ENCODE measurements around the gene EDEM1.

Gene EDEM1

GRCh38 chr3:5262507-5262906 is 75.0 kb downstream of the EDEM1 start:
- Histone ChIP-seq H2BK5ac (ENCODE audit: low read depth, low read length, poor library complexity) (no peak overlapping the region), H3K4ac (ENCODE audit: low read depth, low read length) (no peak overlapping the region), H2BK12ac (ENCODE audit: low read length) (no peak overlapping the region), H3K9ac (ENCODE audit: low read length) (no peak overlapping the region), H4K8ac (ENCODE audit: low read depth, low read length) (no peak overlapping the region), H4K12ac (ENCODE audit: low read depth, low read length) (no peak overlapping the region), H3K23ac (ENCODE audit: low read length) (no peak overlapping the region), H2AFZ (ENCODE audit: insufficient read depth, low read length, poor library complexity) (no peak overlapping the region), H2BK120ac (ENCODE audit: insufficient read depth, low read length, poor library complexity) (no peak overlapping the region), H3K9me3 (ENCODE audit: insufficient read depth, low read depth, low read length) (no peaks in the 10 kb centered on the region), H3K18ac (ENCODE audit: low read length) (no peak overlapping the region), H3K27ac (ENCODE audit: low read depth, low read length) (no peak overlapping the region), H3K36me3 (ENCODE audit: control insufficient read depth in 1 of 2, insufficient read depth in 2 of 2, low read length in 2 of 2) (no peaks in the 10 kb centered on the region), H3K79me1 (ENCODE audit: low read length) (no peaks in the 10 kb centered on the region), H3K14ac (ENCODE audit: low read length) (no peak overlapping the region), H2AK5ac (ENCODE audit: low read length) (no peak overlapping the region), H3K4me2 (ENCODE audit: low read length) (no peak overlapping the region), H3K79me2 (ENCODE audit: control insufficient read depth, insufficient read depth, low read length, poor library complexity) (no peaks in the 10 kb centered on the region), H4K91ac (ENCODE audit: low read depth, low read length) (no peak overlapping the region), H3K4me3 (ENCODE audit: low read depth, low read length) (no peak overlapping the region), H3K27me3 (ENCODE audit: insufficient read depth, low read length) (no peaks in the 10 kb centered on the region), H3K4me1 (ENCODE audit: control insufficient read depth in 1 of 2, insufficient read depth in 2 of 2, low read length in 2 of 2) (no peaks in the 10 kb centered on the region)
- no CpG with 5 or more reads among the region's 4 CpGs for WGBS (ENCODE audit: extremely low coverage, insufficient coverage, insufficient read length)
- DNase-seq: no peak

- DNase-seq: peak; percentile 30 to 81
- no peak overlapping the region for H4K91ac ChIP-seq (ENCODE audit: low read depth, low read length)
- no peak overlapping the region for H3K4ac ChIP-seq (ENCODE audit: low read depth, low read length)
- H2BK12ac ChIP-seq (ENCODE audit: low read length): no peak overlapping the region
- H3K14ac ChIP-seq (ENCODE audit: low read length): no peak overlapping the region
- no peak overlapping the region for H3K9ac ChIP-seq (ENCODE audit: low read length)
- H3K9me3 ChIP-seq (ENCODE audit: insufficient read depth, low read depth, low read length): no peaks in the 10 kb centered on the region
- H2BK5ac ChIP-seq (ENCODE audit: low read depth, low read length, poor library complexity): no peak overlapping the region
- H4K8ac ChIP-seq (ENCODE audit: low read depth, low read length): no peak overlapping the region
- H3K4me1 ChIP-seq (ENCODE audit: control insufficient read depth in 1 of 2, insufficient read depth in 2 of 2, low read length in 2 of 2): no peaks in the 10 kb centered on the region
- no peaks in the 10 kb centered on the region for H3K79me2 ChIP-seq (ENCODE audit: control insufficient read depth, insufficient read depth, low read length, poor library complexity)
- no peak overlapping the region for H4K12ac ChIP-seq (ENCODE audit: low read depth, low read length)
- no peak overlapping the region for H2BK120ac ChIP-seq (ENCODE audit: insufficient read depth, low read length, poor library complexity)
- H3K79me1 ChIP-seq (ENCODE audit: low read length): no peaks in the 10 kb centered on the region
- H3K23ac ChIP-seq (ENCODE audit: low read length): no peak overlapping the region
- H2AFZ ChIP-seq (ENCODE audit: insufficient read depth, low read length, poor library complexity): no peak overlapping the region
- no peaks in the 10 kb centered on the region for H3K27me3 ChIP-seq (ENCODE audit: insufficient read depth, low read length)
- H3K36me3 ChIP-seq (ENCODE audit: control insufficient read depth in 1 of 2, insufficient read depth in 2 of 2, low read length in 2 of 2): no peaks in the 10 kb centered on the region
- WGBS (ENCODE audit: extremely low coverage, insufficient coverage, insufficient read length): no CpG with 5 or more reads among the region's 4 CpGs
- no peak overlapping the region for H2AK5ac ChIP-seq (ENCODE audit: low read length)
- no peak overlapping the region for H3K27ac ChIP-seq (ENCODE audit: low read depth, low read length)
- H3K4me3 ChIP-seq (ENCODE audit: low read depth, low read length): no peak overlapping the region
- H3K4me2 ChIP-seq (ENCODE audit: low read length): no peak overlapping the region
- no peak overlapping the region for H3K18ac ChIP-seq (ENCODE audit: low read length)
Measured at GRCh38 chr3:5264093-5264600, 76.6 kb downstream of the EDEM1 start.

- H3K27ac ChIP-seq (ENCODE audit: low read depth, low read length): no peak overlapping the region
- no peaks in the 10 kb centered on the region for H3K4me1 ChIP-seq (ENCODE audit: control insufficient read depth in 1 of 2, insufficient read depth in 2 of 2, low read length in 2 of 2)
- no peak overlapping the region for H2BK5ac ChIP-seq (ENCODE audit: low read depth, low read length, poor library complexity)
- no peaks in the 10 kb centered on the region for H3K36me3 ChIP-seq (ENCODE audit: control insufficient read depth in 1 of 2, insufficient read depth in 2 of 2, low read length in 2 of 2)
- no peak overlapping the region for H2AK5ac ChIP-seq (ENCODE audit: low read length)
- no CpG with 5 or more reads among the region's 7 CpGs for WGBS (ENCODE audit: extremely low coverage, insufficient coverage, insufficient read length)
- no peak overlapping the region for H3K18ac ChIP-seq (ENCODE audit: low read length)
- H3K27me3 ChIP-seq (ENCODE audit: insufficient read depth, low read length): no peaks in the 10 kb centered on the region
- H3K79me2 ChIP-seq (ENCODE audit: control insufficient read depth, insufficient read depth, low read length, poor library complexity): no peaks in the 10 kb centered on the region
- H4K8ac ChIP-seq (ENCODE audit: low read depth, low read length): no peak overlapping the region
- no peak overlapping the region for H3K4ac ChIP-seq (ENCODE audit: low read depth, low read length)
- H3K79me1 ChIP-seq (ENCODE audit: low read length): no peaks in the 10 kb centered on the region
- H3K4me3 ChIP-seq (ENCODE audit: low read depth, low read length): no peak overlapping the region
- H3K9me3 ChIP-seq (ENCODE audit: insufficient read depth, low read depth, low read length): no peaks in the 10 kb centered on the region
- H3K14ac ChIP-seq (ENCODE audit: low read length): no peak overlapping the region
- no peak overlapping the region for H4K91ac ChIP-seq (ENCODE audit: low read depth, low read length)
- no peak overlapping the region for H2AFZ ChIP-seq (ENCODE audit: insufficient read depth, low read length, poor library complexity)
- no peak overlapping the region for H2BK12ac ChIP-seq (ENCODE audit: low read length)
- no peak overlapping the region for H4K12ac ChIP-seq (ENCODE audit: low read depth, low read length)
- no peak overlapping the region for H3K4me2 ChIP-seq (ENCODE audit: low read length)
- no peak overlapping the region for H2BK120ac ChIP-seq (ENCODE audit: insufficient read depth, low read length, poor library complexity)
- DNase-seq: peak; percentile 80 to 96
- H3K9ac ChIP-seq (ENCODE audit: low read length): no peak overlapping the region
- no peak overlapping the region for H3K23ac ChIP-seq (ENCODE audit: low read length)
Measured at GRCh38 chr3:5264896-5265770, 77.6 kb downstream of the EDEM1 start.

GRCh38 chr3:5267252-5267651 is 79.7 kb downstream of the EDEM1 start:
- no peak overlapping the region for H4K91ac ChIP-seq (ENCODE audit: low read depth, low read length)
- no peak overlapping the region for H4K8ac ChIP-seq (ENCODE audit: low read depth, low read length)
- no peak overlapping the region for H2AFZ ChIP-seq (ENCODE audit: insufficient read depth, low read length, poor library complexity)
- H3K79me1 ChIP-seq (ENCODE audit: low read length): no peaks in the 10 kb centered on the region
- no peak overlapping the region for H3K14ac ChIP-seq (ENCODE audit: low read length)
- H2BK5ac ChIP-seq (ENCODE audit: low read depth, low read length, poor library complexity): no peak overlapping the region
- H2BK12ac ChIP-seq (ENCODE audit: low read length): no peak overlapping the region
- no peaks in the 10 kb centered on the region for H3K79me2 ChIP-seq (ENCODE audit: control insufficient read depth, insufficient read depth, low read length, poor library complexity)
- no peak overlapping the region for H3K4ac ChIP-seq (ENCODE audit: low read depth, low read length)
- no CpG with 5 or more reads among the region's 2 CpGs for WGBS (ENCODE audit: extremely low coverage, insufficient coverage, insufficient read length)
- H3K27ac ChIP-seq (ENCODE audit: low read depth, low read length): no peak overlapping the region
- H3K27me3 ChIP-seq (ENCODE audit: insufficient read depth, low read length): no peaks in the 10 kb centered on the region
- H3K18ac ChIP-seq (ENCODE audit: low read length): no peak overlapping the region
- H3K9me3 ChIP-seq (ENCODE audit: insufficient read depth, low read depth, low read length): no peaks in the 10 kb centered on the region
- H2BK120ac ChIP-seq (ENCODE audit: insufficient read depth, low read length, poor library complexity): no peak overlapping the region
- no peak for DNase-seq
- H3K4me1 ChIP-seq (ENCODE audit: control insufficient read depth in 1 of 2, insufficient read depth in 2 of 2, low read length in 2 of 2): no peaks in the 10 kb centered on the region
- H2AK5ac ChIP-seq (ENCODE audit: low read length): no peak overlapping the region
- no peak overlapping the region for H3K9ac ChIP-seq (ENCODE audit: low read length)
- H3K4me3 ChIP-seq (ENCODE audit: low read depth, low read length): no peak overlapping the region
- H3K4me2 ChIP-seq (ENCODE audit: low read length): no peak overlapping the region
- H4K12ac ChIP-seq (ENCODE audit: low read depth, low read length): no peak overlapping the region
- H3K36me3 ChIP-seq (ENCODE audit: control insufficient read depth in 1 of 2, insufficient read depth in 2 of 2, low read length in 2 of 2): no peaks in the 10 kb centered on the region
- no peak overlapping the region for H3K23ac ChIP-seq (ENCODE audit: low read length)

All from trophoblast cell (in vitro differentiated cells and primary cell).